ENCODE measurements around the gene MRPL2. TPM values are rescaled to one million over a fixed set of nuclear protein-coding genes. Genes with fewer than 3 reads are reported as not detected.

MRPL2 gene
- total and polyA plus RNA-seq, 2 donors (not counting 1 experiment from before 2014, with no cell fraction given), result 18.2 to 20.3 TPM

DNA sequence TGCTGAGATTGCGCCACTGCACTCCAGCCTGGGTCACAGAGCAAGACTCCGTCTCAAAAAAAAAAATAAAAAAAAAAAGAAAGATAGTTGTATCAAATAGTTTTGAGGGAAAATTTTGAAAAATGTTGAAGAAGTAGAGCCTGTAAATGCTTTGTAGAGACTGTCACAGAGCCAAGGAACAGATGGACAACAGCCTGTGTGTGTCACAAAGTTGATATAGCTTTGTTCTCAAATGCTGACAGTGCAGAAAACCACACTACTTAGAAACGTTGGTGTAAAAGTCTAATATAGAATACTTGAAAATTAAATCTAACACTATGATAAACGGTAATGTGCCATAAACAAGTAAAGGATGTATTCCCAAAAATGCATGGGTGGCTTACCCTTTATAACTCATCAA, 42.3 kb upstream of the MRPL2 start:
- no peak for TF ChIP-seq EZH2 (IDR thresholded peaks at IDR 0.05; ENCODE audit: low read length, missing control alignments)
- no peak for TF ChIP-seq CTCF (conservative IDR thresholded peaks at IDR 0.05 in 1 of 2, IDR thresholded peaks at IDR 0.05 in 1 of 2; ENCODE audit: low read depth in 1 of 2, low read length in 2 of 2)
- Histone ChIP-seq H3K4me2 (ENCODE audit: extremely low read depth, insufficient read depth, low read length) (no peak overlapping the region), H3K27ac (ENCODE audit: insufficient read depth, low read length) (no peak overlapping the region), H3K27me3 (ENCODE audit: control insufficient read depth, insufficient read depth, low read length) (no peaks in the 10 kb centered on the region), H3K4me1 (ENCODE audit: control insufficient read depth, extremely low read depth, insufficient read depth, low read length) (peaks cover 9% of the 10 kb centered on the region), H3K36me3 (ENCODE audit: control insufficient read depth, insufficient read depth, low read length) (no peaks in the 10 kb centered on the region), H3K4me3 (replicated peaks in 1 of 4; ENCODE audit: control extremely low read depth in 1 of 4, insufficient read depth in 1 of 4, low read depth in 3 of 4, low read length in 4 of 4) (no peak overlapping the region), H4K20me1 (ENCODE audit: control insufficient read depth, extremely low read depth, insufficient read depth, low read length) (no peaks in the 10 kb centered on the region), H3K9ac (ENCODE audit: insufficient read depth, low read length) (no peak overlapping the region), H3K79me2 (ENCODE audit: control insufficient read depth, insufficient read depth, low read length) (peaks cover 2% of the 10 kb centered on the region), H2AFZ (ENCODE audit: low read length) (no peak overlapping the region), H3K9me3 (ENCODE audit: control insufficient read depth, insufficient read depth, low read depth, low read length) (no peaks in the 10 kb centered on the region)
- peak in 1 of 2 donors; percentile 40 for DNase-seq (ENCODE audit: low read depth in 2 of 2)

- peaks cover 4% of the 10 kb centered on the region for H3K79me2 ChIP-seq (ENCODE audit: control insufficient read depth, insufficient read depth, low read length)
- H2AFZ ChIP-seq (ENCODE audit: low read length), result no peak overlapping the region
- H3K27ac ChIP-seq (ENCODE audit: insufficient read depth, low read length), result no peak overlapping the region
- peaks cover 20% of the 10 kb centered on the region for H3K4me1 ChIP-seq (ENCODE audit: control insufficient read depth, extremely low read depth, insufficient read depth, low read length)
- H4K20me1 ChIP-seq (ENCODE audit: control insufficient read depth, extremely low read depth, insufficient read depth, low read length), result no peaks in the 10 kb centered on the region
- no peak overlapping the region for H3K4me2 ChIP-seq (ENCODE audit: extremely low read depth, insufficient read depth, low read length)
- no peaks in the 10 kb centered on the region for H3K27me3 ChIP-seq (ENCODE audit: control insufficient read depth, insufficient read depth, low read length)
- H3K9me3 ChIP-seq (ENCODE audit: control insufficient read depth, insufficient read depth, low read depth, low read length), result no peaks in the 10 kb centered on the region
- no peak overlapping the region for H3K9ac ChIP-seq (ENCODE audit: insufficient read depth, low read length)
- DNase-seq (ENCODE audit: low read depth in 2 of 2), result no peak
- H3K4me3 ChIP-seq (replicated peaks in 1 of 4; ENCODE audit: control extremely low read depth in 1 of 4, insufficient read depth in 1 of 4, low read depth in 3 of 4, low read length in 4 of 4), result no peak overlapping the region
- no peaks in the 10 kb centered on the region for H3K36me3 ChIP-seq (ENCODE audit: control insufficient read depth, insufficient read depth, low read length)
- no peak for TF ChIP-seq EZH2 (IDR thresholded peaks at IDR 0.05; ENCODE audit: low read length, missing control alignments)
- no peak for TF ChIP-seq CTCF (conservative IDR thresholded peaks at IDR 0.05 in 1 of 2, IDR thresholded peaks at IDR 0.05 in 1 of 2; ENCODE audit: low read depth in 1 of 2, low read length in 2 of 2)
These were observed 38.3 kb upstream of the MRPL2 start for GRCh38 chr6:43097502-43097901.

- H3K36me3 ChIP-seq (ENCODE audit: control insufficient read depth, insufficient read depth, low read length), result no peaks in the 10 kb centered on the region
- H3K27ac ChIP-seq (ENCODE audit: insufficient read depth, low read length), result peak overlapping the region; percentile 48
- peaks cover 4% of the 10 kb centered on the region for H3K79me2 ChIP-seq (ENCODE audit: control insufficient read depth, insufficient read depth, low read length)
- no peaks in the 10 kb centered on the region for H4K20me1 ChIP-seq (ENCODE audit: control insufficient read depth, extremely low read depth, insufficient read depth, low read length)
- no peak for DNase-seq (ENCODE audit: low read depth in 2 of 2)
- H3K4me1 ChIP-seq (ENCODE audit: control insufficient read depth, extremely low read depth, insufficient read depth, low read length), result peaks cover 20% of the 10 kb centered on the region
- H2AFZ ChIP-seq (ENCODE audit: low read length), result no peak overlapping the region
- no peak overlapping the region for H3K4me3 ChIP-seq (replicated peaks in 1 of 4; ENCODE audit: control extremely low read depth in 1 of 4, insufficient read depth in 1 of 4, low read depth in 3 of 4, low read length in 4 of 4)
- no peaks in the 10 kb centered on the region for H3K27me3 ChIP-seq (ENCODE audit: control insufficient read depth, insufficient read depth, low read length)
- no peak overlapping the region for H3K9ac ChIP-seq (ENCODE audit: insufficient read depth, low read length)
- H3K9me3 ChIP-seq (ENCODE audit: control insufficient read depth, insufficient read depth, low read depth, low read length), result no peaks in the 10 kb centered on the region
- H3K4me2 ChIP-seq (ENCODE audit: extremely low read depth, insufficient read depth, low read length), result peak overlapping the region; percentile 67
- TF ChIP-seq EZH2 (IDR thresholded peaks at IDR 0.05; ENCODE audit: low read length, missing control alignments) (no peak), CTCF (conservative IDR thresholded peaks at IDR 0.05 in 1 of 2, IDR thresholded peaks at IDR 0.05 in 1 of 2; ENCODE audit: low read depth in 1 of 2, low read length in 2 of 2) (no peak)
These were observed 37.9 kb upstream of the MRPL2 start for GRCh38 chr6:43097098-43097489.

Measured in fibroblast of lung (primary cell).